Anterior cingulate cortex (tissue), 58 donors: Measurements from ENCODE around the gene LONP1.
"Not testable (repeated sequence)": the region's sequence is repeated elsewhere in the genome, so short reads cannot be mapped to it uniquely, and the experiment has no call there.

Experiments
- DNase-seq, 58 donors: peaks; one replicate each; lab custom pipeline; 2025; lab: John Stamatoyannopoulos, UW

LONP1 gene, protein sequence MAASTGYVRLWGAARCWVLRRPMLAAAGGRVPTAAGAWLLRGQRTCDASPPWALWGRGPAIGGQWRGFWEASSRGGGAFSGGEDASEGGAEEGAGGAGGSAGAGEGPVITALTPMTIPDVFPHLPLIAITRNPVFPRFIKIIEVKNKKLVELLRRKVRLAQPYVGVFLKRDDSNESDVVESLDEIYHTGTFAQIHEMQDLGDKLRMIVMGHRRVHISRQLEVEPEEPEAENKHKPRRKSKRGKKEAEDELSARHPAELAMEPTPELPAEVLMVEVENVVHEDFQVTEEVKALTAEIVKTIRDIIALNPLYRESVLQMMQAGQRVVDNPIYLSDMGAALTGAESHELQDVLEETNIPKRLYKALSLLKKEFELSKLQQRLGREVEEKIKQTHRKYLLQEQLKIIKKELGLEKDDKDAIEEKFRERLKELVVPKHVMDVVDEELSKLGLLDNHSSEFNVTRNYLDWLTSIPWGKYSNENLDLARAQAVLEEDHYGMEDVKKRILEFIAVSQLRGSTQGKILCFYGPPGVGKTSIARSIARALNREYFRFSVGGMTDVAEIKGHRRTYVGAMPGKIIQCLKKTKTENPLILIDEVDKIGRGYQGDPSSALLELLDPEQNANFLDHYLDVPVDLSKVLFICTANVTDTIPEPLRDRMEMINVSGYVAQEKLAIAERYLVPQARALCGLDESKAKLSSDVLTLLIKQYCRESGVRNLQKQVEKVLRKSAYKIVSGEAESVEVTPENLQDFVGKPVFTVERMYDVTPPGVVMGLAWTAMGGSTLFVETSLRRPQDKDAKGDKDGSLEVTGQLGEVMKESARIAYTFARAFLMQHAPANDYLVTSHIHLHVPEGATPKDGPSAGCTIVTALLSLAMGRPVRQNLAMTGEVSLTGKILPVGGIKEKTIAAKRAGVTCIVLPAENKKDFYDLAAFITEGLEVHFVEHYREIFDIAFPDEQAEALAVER

GRCh38 chr19:5719961-5720790 is at the start of gene LONP1, which contains the start of gene CATSPERD:
TSS of gene LONP1 (minus strand) at chr19:5720146. CDS start at chr19:5720132, 14 bp downstream.
TSS of gene CATSPERD (plus strand) at chr19:5720637. CDS start at chr19:5720738, 101 bp downstream.
- DNase-seq: peak; percentile 88 to 100 (median 98)

GRCh38 chr19:5767949-5768348 is 48.0 kb upstream of the LONP1 start:
- DNase-seq: no peak

GRCh38 chr19:5765220-5765619 is 45.3 kb upstream of the LONP1 start:
- DNase-seq: no peak

GRCh38 chr19:5762608-5763217 is 42.8 kb upstream of the LONP1 start:
- DNase-seq: no peak

GRCh38 chr19:5753743-5754142 is 33.8 kb upstream of the LONP1 start:
- no peak for DNase-seq

DNA sequence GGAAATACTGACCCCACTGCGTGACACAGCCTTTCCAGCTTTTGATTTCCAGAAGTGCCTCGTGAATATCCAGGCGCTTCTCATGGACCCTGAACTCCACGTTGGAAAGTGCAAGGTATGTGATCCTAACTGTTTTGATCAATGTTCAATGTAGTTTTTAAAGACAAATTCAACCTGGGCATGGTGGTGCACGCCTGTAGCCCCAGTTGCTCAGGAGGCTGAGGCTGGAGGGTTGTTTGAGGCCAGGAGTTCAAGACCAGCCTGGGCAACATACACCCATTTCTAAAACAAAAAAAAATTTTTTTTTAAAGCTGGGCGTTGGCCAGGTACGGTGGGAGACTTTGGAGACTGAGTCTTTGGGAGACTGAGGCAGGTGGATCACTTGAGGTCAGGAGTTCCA is 31.8 kb upstream of the LONP1 start:
- DNase-seq: no peak

DNA sequence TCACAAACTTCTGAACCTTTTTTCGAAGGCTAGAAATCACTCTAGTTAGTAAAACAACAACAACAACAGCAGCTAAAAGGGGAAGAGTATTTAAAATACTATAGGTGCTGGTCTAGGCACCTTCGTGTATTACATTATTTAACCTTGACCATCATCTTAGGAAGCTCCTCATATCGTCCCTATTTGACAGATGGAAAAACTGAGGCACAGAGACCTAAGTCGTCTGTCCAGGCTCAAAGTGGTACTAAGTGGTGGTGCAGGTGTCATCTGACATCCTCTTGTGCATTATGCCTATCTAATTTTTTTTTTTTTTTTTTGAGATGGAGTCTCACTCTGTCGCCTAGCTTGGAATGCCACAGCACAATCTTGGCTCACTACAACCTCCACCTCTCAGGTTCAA is 29.6 kb upstream of the LONP1 start:
- no peak for DNase-seq

GRCh38 chr19:5748920-5749319 is 29.0 kb upstream of the LONP1 start:
- not testable (repeated sequence) for DNase-seq

- not testable (repeated sequence) for DNase-seq
Observed at GRCh38 chr19:5744999-5745398, 25.1 kb upstream of the LONP1 start.

GRCh38 chr19:5743630-5744029 is 23.7 kb upstream of the LONP1 start:
- DNase-seq: no peak

- DNase-seq: no peak
Observed at GRCh38 chr19:5742051-5742450, 22.1 kb upstream of the LONP1 start.

- DNase-seq: no peak
Observed at GRCh38 chr19:5738423-5738822, 18.5 kb upstream of the LONP1 start.

- not testable (repeated sequence) for DNase-seq
Observed at GRCh38 chr19:5733172-5733571, 13.2 kb upstream of the LONP1 start.

DNA sequence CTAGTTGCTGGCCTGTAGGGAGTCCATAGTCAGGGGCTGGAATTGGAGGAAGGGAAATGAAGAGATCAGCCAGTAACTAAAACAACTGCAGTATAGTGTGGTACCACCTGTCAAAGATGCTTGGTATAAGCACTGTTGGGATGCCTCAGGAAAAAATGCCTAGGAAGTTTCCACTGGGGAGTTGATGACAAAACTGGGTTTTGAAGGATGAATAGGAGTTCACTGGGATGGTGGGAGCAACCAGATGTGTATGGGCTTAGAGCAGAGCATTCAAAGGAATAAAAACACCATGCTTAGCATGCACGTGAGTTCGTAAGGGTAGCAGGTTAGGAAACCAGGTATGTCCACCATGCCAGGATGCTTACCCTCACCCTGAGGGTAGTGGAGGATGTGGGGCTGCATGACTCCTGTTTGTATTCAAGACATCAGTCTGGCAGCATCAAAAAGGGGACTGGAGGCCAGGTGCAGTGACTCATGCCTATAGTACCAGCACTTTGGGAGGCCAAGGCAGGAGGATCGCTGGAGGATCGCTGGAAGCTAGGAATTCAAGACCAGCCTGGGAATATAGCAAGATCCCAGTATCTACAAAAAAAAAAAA is 7.6 kb upstream of the LONP1 start:
- no peak for DNase-seq

GRCh38 chr19:5719274-5719960 is 529 bp downstream of the LONP1 start:
- DNase-seq: no peak

DNA sequence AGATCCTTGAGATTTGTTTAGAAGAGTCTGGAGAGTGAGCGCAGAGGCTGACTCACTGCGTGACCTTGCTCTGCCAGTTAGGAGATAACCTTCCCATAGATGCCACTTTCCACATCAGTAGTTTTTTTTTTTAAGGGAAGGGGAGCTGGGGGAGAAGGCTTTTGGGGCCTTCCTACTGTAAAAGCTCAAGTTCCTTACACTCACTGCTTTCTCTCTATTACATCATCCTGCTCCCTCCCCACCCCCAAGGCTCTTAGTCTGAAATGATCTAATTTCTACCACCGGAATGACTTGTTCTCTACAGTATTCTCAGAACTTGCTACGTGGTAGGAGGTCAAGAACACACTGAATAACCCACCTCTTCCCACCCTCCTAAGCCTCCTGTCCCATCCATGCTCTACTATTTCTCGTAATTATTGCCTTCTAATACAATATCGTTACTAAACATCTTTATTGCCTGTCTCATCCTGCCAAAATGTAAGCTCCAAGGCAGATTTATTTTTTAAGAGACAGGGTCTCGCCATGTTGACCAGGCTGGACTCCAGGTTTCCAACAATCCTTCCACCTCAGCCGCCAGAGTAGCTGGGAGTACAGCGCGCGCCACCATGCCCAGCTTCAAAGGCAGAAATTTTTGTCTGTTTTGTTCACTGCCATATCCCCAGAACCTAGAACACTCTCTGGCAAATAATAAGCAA is 1.2 kb downstream of the LONP1 start:
- DNase-seq: no peak

- DNase-seq: no peak
Observed at GRCh38 chr19:5718037-5718578, 1.8 kb downstream of the LONP1 start.
